ENCODE data around the gene STYK1. TPM values are rescaled to one million over a fixed set of nuclear protein-coding genes. Genes with fewer than 3 reads are reported as not detected.

Gene STYK1
- total and polyA plus RNA-seq, 9 of the 15 experiments (the other 6 are each of a cell fraction or from before 2014, with no cell fraction given): 0.31 to 1.8 (median 0.64) TPM

GRCh38 chr12:10669533-10669932 is 4.3 kb downstream of the STYK1 start (continued):
- no peak for TF ChIP-seq GTF3C2 (IDR thresholded peaks at IDR 0.05; ENCODE audit: borderline replicate concordance, extremely low read depth, insufficient read length)
- no peak for TF ChIP-seq ZNF57 (CRISPR knock-in tag; IDR thresholded peaks at IDR 0.05)
- no peak for TF ChIP-seq ZNF518B (CRISPR knock-in tag; IDR thresholded peaks at IDR 0.05)
- no peak for TF ChIP-seq BRF2 (IDR thresholded peaks at IDR 0.05; ENCODE audit: borderline replicate concordance, insufficient read depth, insufficient read length)
- TF ChIP-seq NR0B1 (IDR thresholded peaks at IDR 0.05; ENCODE audit: partially characterized antibody): no peak
- no peak for TF ChIP-seq SIRT6 (IDR thresholded peaks at IDR 0.05; ENCODE audit: low read depth, low read length)

Measured in K562 (cell line).